GM12874 (cell line): ENCODE data around the gene HLA-F.

ENCODE experiments used
- CTCF ChIP-seq: IDR thresholded peaks from 2 replicates; pipeline ENCODE4 v1.5.1; 2011; ENCODE audit warnings: low read depth, mild to moderate bottlenecking, control low read depth, low read length, moderate library complexity; ENCODE audit not compliant: insufficient read depth

HLA-F gene

DNA sequence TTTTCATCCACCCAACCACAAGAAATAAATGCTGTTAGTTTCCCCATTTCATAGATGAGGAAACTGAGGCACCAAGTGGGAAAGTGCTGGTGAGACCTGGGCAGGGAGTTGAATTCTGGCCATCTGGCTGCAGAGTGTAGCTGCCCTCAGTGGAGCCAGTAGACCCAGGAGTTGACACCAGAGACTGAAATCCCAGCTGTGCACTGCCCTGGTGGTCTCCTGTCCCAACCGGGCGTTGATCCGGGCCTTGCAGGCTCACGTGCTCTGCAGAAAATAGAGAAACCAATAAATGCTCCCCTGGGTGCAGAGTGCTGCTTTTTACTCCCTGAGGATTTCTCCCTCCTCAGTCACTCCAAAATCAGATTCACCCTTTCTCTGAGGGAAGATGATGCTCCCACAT, 18.4 kb downstream of the HLA-F start:
- TF ChIP-seq CTCF = no peak

DNA sequence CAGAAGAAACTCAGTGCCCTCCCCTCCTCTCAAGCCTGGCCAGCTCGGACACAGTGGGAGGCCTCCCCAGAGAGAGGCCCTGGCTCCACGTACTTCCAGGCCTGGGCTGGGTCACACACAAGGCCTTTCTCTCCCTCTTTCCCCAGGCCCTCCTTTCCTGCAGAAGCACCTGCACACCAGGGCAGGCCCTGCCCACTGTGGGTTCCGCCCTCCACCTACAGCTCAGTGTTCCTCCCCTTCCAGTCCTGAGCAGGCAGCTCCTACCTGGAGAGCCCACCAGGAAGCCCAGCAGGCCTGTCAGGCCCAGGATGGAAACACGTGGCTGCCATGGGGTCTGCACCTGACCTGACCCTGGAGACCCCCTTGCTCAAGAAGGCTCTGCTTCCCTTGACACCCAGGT, 18.9 kb downstream of the HLA-F start:
- TF ChIP-seq CTCF = no peak

DNA sequence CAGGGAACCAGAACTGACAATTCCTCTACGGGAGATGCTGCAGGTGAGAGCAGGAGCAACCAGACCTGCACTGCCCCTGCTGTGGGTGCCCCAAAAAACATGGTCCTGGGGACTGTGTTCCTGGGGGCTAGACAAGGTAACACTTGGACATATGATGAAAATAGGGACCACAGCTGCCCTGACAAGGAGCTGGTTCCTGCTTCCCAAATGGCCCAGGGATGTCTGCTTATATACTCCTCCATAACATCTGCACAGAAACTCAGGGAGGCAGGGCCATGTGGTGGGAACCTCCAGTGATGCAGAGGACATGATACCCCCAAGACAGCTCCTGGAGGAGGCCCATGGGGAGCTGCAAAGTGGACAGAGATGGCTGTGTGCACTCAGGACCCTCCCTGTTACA, 19.8 kb downstream of the HLA-F start:
- TF ChIP-seq CTCF = no peak

DNA sequence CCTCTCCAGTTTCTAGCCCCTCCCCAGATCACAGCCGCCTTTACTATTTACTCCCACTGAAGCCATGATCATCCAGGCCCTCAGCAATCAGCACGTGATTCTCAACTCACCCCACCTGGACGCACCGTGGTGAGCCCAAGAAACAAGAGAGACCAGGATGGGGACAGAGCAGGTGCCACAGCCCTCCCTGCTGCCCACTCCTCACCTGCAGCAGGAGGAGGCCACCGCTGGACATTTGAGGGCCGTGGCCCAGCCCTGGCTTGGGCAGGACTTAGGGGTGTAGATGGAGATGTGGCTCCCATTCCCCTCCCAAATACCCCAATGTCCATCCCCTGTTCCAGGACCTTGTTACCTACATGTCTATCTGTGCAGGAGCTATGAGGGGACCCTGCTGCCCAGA, 20.3 kb downstream of the HLA-F start:
- TF ChIP-seq CTCF = no peak

DNA sequence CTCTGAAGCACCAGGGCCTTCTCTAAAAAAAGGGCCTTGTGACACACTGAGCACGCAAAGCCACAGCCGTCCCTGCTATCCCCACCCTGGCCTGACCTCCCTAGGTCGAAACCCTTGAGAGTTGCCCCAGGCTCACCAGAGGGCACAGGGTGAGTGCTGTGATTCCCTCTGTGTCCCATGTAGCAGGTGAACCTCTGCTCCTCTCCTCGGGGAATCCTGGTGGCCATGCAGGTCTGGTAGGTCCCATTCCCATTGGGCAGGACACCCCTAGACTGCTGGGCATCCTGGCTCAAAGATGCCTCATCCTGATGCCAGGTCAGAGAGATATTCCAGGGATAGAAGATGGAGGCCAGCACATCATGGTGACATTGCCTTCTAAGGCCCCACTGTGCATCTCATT, 20.9 kb downstream of the HLA-F start:
- no peak for TF ChIP-seq CTCF

GRCh38 chr6:29744621-29745020, 21.4 kb downstream of the HLA-F start:
- no peak for TF ChIP-seq CTCF

DNA sequence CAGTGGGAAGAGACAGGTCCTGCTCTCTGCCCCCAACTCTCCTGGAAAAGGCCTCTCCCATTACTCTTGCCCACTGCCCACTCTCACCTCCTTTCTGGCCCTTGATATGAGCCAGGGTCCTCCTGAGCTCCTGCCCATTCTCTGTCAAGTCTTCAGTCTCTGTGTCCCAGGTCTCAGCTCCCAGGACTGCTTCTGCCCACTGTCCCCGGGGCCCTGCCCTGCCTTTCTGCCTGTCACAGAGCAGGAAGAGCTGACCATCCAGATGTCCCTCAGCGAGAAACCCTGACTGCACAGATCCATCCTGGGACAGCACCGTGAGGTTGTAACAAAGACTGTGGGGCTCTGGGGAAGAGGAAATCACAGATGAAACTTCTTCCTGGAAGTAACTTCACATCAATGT, 22.2 kb downstream of the HLA-F start:
- TF ChIP-seq CTCF = no peak
